Left ventricle myocardium inferior (tissue), 1 donor: ENCODE data around the gene CA10. TPM values are rescaled to one million over a fixed set of nuclear protein-coding genes. Genes with fewer than 3 reads are reported as not detected.

Source experiments
- DNase-seq: peaks from one replicate; pipeline ENCODE4 v3.0.0-alpha.2; 2020
- H3K27ac ChIP-seq: fragments of 200-600 bp; replicated peaks from 2 replicates; pipeline ENCODE4 v1.8.0; 2021
- H3K27me3 ChIP-seq: fragments of 200-600 bp; 2 replicates; pipeline ENCODE4 v1.8.0; 2021; ENCODE audit warnings: low read depth
- H3K36me3 ChIP-seq: fragments of 200-600 bp; 2 replicates; pipeline ENCODE4 v1.8.0; 2021
- H3K4me1 ChIP-seq: fragments of 200-600 bp; 2 replicates; pipeline ENCODE4 v1.8.0; 2021
- H3K4me3 ChIP-seq: fragments of 200-600 bp; 2 replicates; pipeline ENCODE4 v1.8.0; 2021; ENCODE audit warnings: mild to moderate bottlenecking, moderate library complexity
- H3K9me3 ChIP-seq: fragments of 200-600 bp; replicated peaks from 2 replicates; pipeline ENCODE4 v1.8.0; 2021
- intact Hi-C: fragments of 100-400 bp; cut with micrococcal nuclease; formaldehyde crosslinking; loops from one replicate; pipeline ENCODE4 v1.11.0; 2022
- total RNA-seq: library from RNA; stranded (reverse); fragmentation: NEBNext Ultra II Directional; extraction: Animal tissue kit (Norgen Biotek cat#: 25700); gene quantifications from one replicate; pipeline ENCODE4 v1.2.1, GENCODE V29; 2021
- TF ChIP-seq, protein P1 (sequence below): fragments of 200-600 bp; IDR thresholded peaks from 2 replicates; pipeline ENCODE4 v1.8.0; 2021; ENCODE audit warnings: antibody characterized with exemption, mild to moderate bottlenecking, borderline replicate concordance
- donor health status: DM: no; HTN: yes; CAD: no; lungs with severe emphysema.

The CA10 gene
- total RNA-seq, 1 donor from 2014 or later, result not detected

GRCh38 chr17:51613255-51613654 is 545.3 kb downstream of the CA10 start:
- no peaks in the 10 kb centered on the region for H3K9me3 ChIP-seq
- no peaks in the 10 kb centered on the region for H3K36me3 ChIP-seq
- intact Hi-C loops, result no loop called here
- H3K27me3 ChIP-seq, result peaks cover 17% of the 10 kb centered on the region
- DNase-seq, result no peak
- peaks cover 14% of the 10 kb centered on the region for H3K4me1 ChIP-seq
- no peak overlapping the region for H3K4me3 ChIP-seq
- TF ChIP-seq, protein P1, sequence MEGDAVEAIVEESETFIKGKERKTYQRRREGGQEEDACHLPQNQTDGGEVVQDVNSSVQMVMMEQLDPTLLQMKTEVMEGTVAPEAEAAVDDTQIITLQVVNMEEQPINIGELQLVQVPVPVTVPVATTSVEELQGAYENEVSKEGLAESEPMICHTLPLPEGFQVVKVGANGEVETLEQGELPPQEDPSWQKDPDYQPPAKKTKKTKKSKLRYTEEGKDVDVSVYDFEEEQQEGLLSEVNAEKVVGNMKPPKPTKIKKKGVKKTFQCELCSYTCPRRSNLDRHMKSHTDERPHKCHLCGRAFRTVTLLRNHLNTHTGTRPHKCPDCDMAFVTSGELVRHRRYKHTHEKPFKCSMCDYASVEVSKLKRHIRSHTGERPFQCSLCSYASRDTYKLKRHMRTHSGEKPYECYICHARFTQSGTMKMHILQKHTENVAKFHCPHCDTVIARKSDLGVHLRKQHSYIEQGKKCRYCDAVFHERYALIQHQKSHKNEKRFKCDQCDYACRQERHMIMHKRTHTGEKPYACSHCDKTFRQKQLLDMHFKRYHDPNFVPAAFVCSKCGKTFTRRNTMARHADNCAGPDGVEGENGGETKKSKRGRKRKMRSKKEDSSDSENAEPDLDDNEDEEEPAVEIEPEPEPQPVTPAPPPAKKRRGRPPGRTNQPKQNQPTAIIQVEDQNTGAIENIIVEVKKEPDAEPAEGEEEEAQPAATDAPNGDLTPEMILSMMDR, result no peak
- H3K27ac ChIP-seq, result no peak overlapping the region

GRCh38 chr17:51612692-51613091 is 545.8 kb downstream of the CA10 start:
- TF ChIP-seq, protein P1, result no peak
- DNase-seq, result no peak
- H3K36me3 ChIP-seq, result no peaks in the 10 kb centered on the region
- intact Hi-C loops, result no loop called here
- H3K4me3 ChIP-seq, result no peak overlapping the region
- no peaks in the 10 kb centered on the region for H3K9me3 ChIP-seq
- H3K4me1 ChIP-seq, result peaks cover 14% of the 10 kb centered on the region
- H3K27me3 ChIP-seq, result peaks cover 12% of the 10 kb centered on the region
- H3K27ac ChIP-seq, result no peak overlapping the region

GRCh38 chr17:51611585-51611984 is 546.9 kb downstream of the CA10 start:
- Histone ChIP-seq H3K4me1 (peaks cover 14% of the 10 kb centered on the region), H3K27ac (peak overlapping the region; percentile 33), H3K4me3 (no peak overlapping the region), H3K36me3 (no peaks in the 10 kb centered on the region), H3K9me3 (no peaks in the 10 kb centered on the region), H3K27me3 (peaks cover 2% of the 10 kb centered on the region)
- intact Hi-C loops, result no loop called here
- TF ChIP-seq, protein P1, result no peak
- DNase-seq, result no peak

- Histone ChIP-seq H3K9me3 (no peaks in the 10 kb centered on the region), H3K27ac (no peak overlapping the region), H3K4me3 (no peak overlapping the region), H3K27me3 (no peaks in the 10 kb centered on the region), H3K4me1 (peaks cover 14% of the 10 kb centered on the region), H3K36me3 (no peaks in the 10 kb centered on the region)
- intact Hi-C loops, result no loop called here
- TF ChIP-seq, protein P1, result no peak
- no peak for DNase-seq
Observed at GRCh38 chr17:51610834-51611233, 547.7 kb downstream of the CA10 start.

- Histone ChIP-seq H3K36me3 (no peaks in the 10 kb centered on the region), H3K9me3 (no peaks in the 10 kb centered on the region), H3K27ac (no peak overlapping the region), H3K27me3 (no peaks in the 10 kb centered on the region), H3K4me3 (no peak overlapping the region), H3K4me1 (peaks cover 14% of the 10 kb centered on the region)
- DNase-seq, result no peak
- TF ChIP-seq, protein P1, result no peak
- intact Hi-C loops, result no loop called here
Observed at GRCh38 chr17:51610155-51610554, 548.4 kb downstream of the CA10 start.
